HG02642 (cell line): Measurements from ENCODE around the gene PLCG2.
"Not testable (repeated sequence)": the region's sequence is repeated elsewhere in the genome, so short reads cannot be mapped to it uniquely, and the experiment has no call there.

Experiments
- ATAC-seq: cut with Tn5 transposase; IDR thresholded peaks from one replicate; pipeline ENCODE4 v1.9.1; 2021; ENCODE audit warnings: mild to moderate bottlenecking; ENCODE audit not compliant: unreplicated experiment, poor library complexity

Gene PLCG2

GRCh38 chr16:81752876-81753227 lies 26.2 kb upstream of the PLCG2 start:
- no peak for ATAC-seq

- no peak for ATAC-seq
These were observed 24.2 kb upstream of the PLCG2 start for GRCh38 chr16:81754858-81755257.

GRCh38 chr16:81755915-81756614 lies 23.0 kb upstream of the PLCG2 start:
- no peak for ATAC-seq

- no peak for ATAC-seq
These were observed 22.3 kb upstream of the PLCG2 start for GRCh38 chr16:81756615-81757356.

- ATAC-seq = no peak
These were observed 20.7 kb upstream of the PLCG2 start for GRCh38 chr16:81758376-81758775.

- ATAC-seq = not testable (repeated sequence)
These were observed 16.8 kb upstream of the PLCG2 start for GRCh38 chr16:81762322-81762721.

- no peak for ATAC-seq
These were observed 13.8 kb upstream of the PLCG2 start for GRCh38 chr16:81765111-81765919.

GRCh38 chr16:81765969-81766368 lies 13.1 kb upstream of the PLCG2 start:
- ATAC-seq = no peak

- ATAC-seq = no peak
These were observed 11.0 kb upstream of the PLCG2 start for GRCh38 chr16:81767987-81768592.

- no peak for ATAC-seq
These were observed 9.1 kb upstream of the PLCG2 start for GRCh38 chr16:81770008-81770407.

- peak; percentile 29 for ATAC-seq
These were observed 4.7 kb upstream of the PLCG2 start for GRCh38 chr16:81774348-81774747.

- ATAC-seq = no peak
These were observed 3.5 kb upstream of the PLCG2 start for GRCh38 chr16:81775570-81775969.

- ATAC-seq = no peak
These were observed 860 bp upstream of the PLCG2 start for GRCh38 chr16:81778231-81778630.

GRCh38 chr16:81779536-81780320 lies 637 bp downstream of the PLCG2 start:
- peak; percentile 20 for ATAC-seq

- no peak for ATAC-seq
These were observed 1.3 kb downstream of the PLCG2 start for GRCh38 chr16:81780350-81780749.

- no peak for ATAC-seq
These were observed 3.1 kb downstream of the PLCG2 start for GRCh38 chr16:81782236-81782635.

GRCh38 chr16:81784072-81784795 lies 5.1 kb downstream of the PLCG2 start:
- no peak for ATAC-seq

GRCh38 chr16:81785138-81785924 lies 6.2 kb downstream of the PLCG2 start:
- no peak for ATAC-seq

- ATAC-seq = no peak
These were observed 7.2 kb downstream of the PLCG2 start for GRCh38 chr16:81786321-81786720.
